Activated gamma-delta T cell treated with Interleukin-2 at 50 U/mL for 16 hours (primary cell): ENCODE measurements around the gene VPS33B.

ENCODE experiments used
- DNase-seq: peaks from one replicate; pipeline ENCODE4 v3.0.0-alpha.2; 2020

The VPS33B gene

DNA sequence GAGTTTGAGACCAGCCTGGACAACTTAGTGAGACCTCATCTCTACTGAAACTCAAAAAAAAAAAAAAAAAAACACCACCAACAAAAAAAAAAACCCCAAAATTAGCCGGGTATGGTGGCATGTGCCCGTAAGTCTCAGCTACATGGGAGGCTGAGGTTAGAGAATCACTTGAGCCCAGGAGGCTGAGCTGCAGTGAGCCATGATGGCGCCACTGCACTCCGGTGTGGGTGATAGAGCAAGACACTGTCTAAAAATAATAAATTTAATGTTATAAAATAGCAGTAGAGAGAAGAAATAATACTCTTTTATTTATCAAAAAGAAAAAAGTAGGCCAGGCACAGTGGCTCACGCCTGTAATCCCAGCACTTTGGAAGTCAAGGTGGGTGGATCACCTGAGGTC lies 50.3 kb downstream of the VPS33B start:
- DNase-seq, result no peak

DNA sequence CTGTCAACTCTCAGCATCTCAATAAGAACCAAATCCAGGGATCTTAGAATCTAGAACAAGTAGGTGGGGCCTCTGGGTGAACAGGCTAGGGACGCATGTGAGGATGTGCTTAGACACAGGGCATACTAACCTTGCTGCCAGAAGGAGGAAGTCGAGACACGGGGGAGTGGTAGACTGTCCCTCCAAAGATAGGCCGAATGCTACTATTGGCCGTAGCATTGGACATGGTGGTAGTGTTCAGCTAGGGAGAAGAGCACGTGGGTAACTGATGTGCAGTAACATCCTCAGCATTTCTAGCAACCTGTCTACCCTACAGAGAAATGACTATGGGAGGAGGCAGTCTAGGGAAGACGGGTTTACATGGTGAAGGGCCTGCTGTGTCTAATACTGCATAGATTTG lies 52.1 kb downstream of the VPS33B start:
- DNase-seq, result no peak

DNA sequence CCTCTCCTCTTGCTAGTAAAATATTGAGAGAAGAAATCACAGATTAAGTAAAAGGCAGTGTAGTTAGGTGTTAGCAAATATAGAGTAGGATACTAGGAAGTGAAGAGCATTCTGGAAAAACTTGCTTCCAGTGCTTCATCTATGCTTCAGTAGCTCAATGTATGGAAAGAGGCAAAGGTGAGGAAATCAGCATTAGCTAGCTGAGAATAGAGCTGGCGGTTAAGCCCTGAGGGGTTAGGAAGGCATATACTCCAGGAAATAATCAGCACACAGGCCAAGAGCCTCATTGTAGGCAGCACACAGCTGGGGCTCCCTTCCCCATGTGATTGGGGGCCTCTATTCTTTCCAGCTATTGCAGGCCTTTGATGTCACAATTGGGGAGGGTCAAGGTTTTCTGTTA lies 54.0 kb downstream of the VPS33B start:
- DNase-seq, result no peak

DNA sequence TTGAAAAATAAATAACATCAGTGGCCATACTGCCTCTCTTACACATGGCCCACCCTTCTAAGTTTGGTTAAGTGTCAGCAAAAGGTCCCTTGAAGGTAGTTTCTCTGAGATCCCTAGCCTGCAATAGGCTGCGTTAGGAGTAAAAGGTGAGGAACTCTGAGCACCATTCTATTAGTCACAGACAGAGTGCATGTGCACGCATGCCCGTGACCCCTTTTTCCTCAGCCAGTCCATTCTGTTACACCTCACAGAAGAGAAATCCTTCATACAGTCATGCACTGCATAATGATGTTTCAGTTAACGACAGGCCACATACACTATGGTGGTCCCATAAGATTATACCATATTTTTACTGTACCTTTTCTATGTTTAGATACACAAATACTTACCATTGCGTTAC lies 55.2 kb downstream of the VPS33B start:
- DNase-seq, result no peak

DNA sequence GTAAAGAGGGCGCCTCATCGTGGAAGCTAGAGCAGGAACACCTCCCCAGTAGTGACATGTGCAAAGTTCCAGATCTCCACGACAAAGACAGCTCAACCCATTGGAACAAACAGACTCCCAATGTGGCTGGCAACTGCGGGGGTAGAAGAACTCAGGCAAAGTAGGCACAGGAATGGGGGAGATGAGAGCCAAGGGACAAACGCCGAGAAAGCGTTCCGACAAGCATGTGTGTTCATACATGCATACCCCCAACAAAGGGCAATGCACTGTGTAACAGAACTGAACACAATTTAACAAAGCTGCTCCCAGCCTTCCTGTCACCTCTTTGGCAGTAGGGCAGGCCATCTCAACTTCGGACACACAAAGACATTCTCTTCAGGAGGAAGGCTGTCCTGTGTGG lies 56.1 kb downstream of the VPS33B start:
- DNase-seq, result no peak

DNA sequence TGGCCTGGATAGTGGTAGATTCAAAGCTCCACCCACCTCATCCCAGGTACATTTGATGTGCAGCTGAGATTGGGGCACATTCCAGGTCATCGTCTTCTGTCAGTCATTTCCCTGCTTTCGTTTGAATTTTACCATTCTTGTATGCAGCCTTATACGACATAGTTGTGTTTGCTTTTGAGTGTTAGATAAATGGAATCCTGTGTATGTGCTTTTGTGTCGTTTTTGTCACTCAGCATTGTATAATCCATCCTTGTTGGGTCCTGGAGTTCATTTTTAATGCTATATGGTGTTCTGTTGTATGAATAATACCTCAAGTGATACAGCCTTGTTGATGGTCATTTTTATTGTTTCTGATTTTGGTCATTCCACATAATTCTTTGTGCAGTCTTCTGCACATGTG lies 60.4 kb downstream of the VPS33B start:
- DNase-seq, result no peak

DNA sequence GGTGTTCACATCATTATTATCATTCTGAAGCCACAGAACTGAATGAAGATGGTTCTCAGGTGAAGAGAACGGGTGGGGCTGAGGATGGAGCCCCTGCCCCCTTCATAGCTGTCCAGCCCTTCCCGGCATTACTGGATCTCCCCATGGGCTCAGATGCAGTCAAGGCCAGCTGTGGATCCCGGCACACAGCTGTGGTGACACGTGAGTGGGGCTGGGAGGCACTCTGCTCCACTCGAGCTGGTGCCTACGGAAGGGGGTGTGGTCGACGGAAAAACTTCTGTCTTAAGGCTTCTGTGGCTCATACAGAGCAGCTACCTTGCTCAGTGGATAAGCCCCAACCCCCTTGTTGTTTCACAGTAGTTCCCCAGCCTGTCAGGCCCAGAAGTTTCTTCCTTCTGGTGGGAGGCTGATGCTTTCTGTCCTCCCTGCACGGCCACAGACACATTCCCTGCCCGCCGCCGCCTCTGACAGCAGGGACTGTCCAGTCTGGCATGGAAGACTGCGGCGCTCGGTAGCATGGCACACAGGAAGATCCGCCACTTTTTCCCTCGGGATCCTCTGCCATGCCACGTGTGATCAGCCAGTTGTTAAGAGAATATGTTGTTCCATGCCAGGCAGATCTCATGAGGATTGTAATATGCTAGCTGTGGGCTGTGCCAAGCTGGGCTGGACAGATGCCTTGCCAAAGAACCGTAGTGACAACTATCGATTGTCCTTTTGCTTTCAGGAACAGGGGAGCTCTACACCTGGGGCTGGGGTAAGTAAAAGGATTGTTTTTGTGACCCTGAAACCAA lies 61.9 kb downstream of the VPS33B start:
- DNase-seq, result no peak

DNA sequence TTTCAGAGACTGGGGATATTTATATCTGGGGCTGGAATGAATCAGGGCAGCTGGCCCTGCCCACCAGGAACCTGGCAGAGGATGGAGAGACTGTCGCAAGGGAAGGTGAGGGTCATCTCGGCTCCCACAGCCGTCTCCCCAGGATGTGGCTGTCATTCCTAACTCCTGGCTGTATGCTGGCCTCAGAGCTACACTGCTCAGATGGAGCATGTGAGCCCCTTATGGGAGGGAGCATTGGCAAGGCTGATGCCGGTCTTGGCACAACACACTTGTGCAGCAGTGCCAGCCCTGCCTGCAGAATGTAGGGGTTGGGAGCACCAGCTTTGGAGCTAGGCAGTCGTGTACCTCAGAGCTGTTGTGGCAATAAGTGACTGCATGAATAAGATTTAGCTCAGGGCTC lies 62.5 kb downstream of the VPS33B start:
- no peak for DNase-seq

DNA sequence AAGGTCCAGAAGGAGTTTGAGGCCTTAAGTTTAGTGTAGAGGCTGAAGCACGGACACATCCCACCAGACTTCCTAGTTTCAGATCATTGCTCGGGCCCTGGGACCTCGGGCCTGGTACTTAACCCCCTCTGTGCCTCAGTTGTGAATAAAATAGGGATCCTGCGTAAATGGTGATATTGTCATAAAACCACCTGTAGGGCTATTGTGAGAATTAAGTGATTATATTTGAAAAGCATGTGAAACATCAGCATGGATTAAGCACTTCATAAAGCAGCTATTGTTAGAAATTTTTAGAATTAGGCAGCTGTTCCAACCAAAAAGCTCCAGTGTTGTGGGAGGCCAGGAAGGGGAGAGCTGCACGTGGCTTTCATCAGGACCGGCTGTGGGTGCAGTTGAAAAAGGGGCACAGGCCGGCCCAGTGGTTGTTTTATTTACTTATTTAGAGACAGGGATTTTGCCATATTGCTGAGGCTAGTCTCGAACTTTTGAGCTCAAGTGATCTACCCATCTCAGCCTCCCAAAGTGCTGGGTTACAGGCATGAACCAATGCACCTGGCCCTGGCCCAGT lies 63.3 kb downstream of the VPS33B start:
- no peak for DNase-seq

DNA sequence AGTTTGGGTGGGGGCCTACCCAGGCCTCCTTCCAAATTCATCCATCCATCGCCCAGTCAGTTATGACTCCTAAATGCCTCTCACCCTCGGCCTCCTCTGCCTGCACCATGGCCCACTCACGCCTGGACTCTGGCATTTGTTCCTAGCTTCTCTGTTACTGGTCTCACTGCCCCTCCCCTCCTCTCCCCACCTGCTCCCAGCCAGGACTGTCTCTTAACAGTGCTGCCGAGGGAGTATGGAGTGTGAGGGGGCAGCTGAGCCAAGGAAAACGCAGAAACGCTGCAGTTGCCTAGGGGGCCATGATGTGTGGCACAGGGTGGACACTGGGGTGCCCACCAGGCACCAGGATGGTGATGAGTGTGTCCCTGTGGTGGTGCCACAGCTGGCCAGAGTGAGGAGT lies 64.6 kb downstream of the VPS33B start:
- DNase-seq, result no peak

DNA sequence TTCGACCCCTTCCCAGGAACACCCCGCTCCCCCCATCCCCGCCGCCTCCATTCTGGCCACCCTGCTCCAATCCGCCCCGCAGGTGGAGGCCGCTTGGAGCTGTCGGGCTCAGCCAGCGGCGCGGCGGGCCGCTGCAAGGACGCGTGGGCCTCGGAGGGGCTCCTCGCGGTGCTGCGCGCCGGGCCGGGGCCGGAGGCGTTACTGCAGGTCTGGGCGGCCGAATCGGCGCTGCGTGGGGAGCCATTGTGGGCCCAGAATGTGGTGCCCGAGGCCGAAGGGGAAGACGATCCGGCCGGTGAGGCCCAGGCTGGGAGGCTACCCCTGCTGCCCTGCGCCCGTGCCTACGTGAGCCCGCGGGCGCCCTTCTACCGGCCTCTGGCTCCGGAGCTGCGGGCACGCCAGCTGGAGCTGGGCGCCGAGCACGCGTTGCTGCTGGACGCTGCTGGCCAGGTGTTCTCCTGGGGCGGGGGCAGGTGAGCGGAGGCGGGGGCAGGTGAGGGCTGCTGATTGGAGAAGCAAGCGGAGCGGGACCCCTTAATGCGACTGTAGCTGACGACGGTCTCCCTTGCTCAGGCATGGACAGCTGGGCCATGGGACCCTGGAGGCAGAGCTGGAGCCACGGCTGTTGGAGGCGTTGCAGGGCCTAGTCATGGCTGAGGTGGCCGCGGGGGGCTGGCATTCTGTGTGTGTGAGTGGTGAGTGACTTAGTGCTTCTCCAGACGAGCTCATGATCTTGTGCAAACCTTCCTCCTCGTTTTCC lies 65.2 kb downstream of the VPS33B start:
- DNase-seq, result no peak

DNA sequence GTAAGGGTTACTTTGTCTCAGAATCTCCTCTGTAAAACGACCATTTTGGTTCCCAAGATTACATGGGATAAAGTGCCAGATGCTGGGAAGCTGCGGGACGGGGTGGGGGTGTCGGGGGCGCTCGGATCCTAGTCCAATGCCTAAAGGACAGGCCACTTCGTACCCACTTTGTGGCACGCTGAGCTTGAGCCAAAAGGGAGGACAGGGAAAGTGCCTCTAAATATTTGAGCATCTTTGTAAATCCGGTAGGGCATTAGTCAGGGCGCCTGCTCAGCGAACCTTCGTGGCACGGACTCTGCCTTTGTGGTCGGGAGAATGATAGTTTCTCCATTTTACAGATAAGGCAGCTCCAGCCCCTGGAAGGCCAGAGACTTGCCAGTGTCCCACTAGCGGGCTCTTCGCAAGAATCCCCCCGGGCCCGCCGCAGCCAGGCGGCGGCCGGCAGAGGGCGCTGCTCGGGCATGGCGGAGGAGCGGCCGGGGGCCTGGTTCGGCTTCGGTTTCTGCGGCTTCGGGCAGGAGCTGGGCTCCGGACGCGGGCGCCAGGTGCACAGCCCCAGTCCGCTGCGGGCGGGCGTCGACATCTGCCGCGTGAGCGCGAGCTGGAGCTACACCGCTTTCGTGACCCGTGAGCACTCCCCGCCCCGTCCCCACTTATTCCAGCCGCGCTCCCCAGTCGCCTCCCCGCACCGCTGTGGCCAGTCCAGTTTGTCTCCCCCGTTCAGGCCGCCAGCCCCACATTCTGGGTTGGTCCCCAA lies 65.9 kb downstream of the VPS33B start:
- peak; percentile 63 for DNase-seq

DNA sequence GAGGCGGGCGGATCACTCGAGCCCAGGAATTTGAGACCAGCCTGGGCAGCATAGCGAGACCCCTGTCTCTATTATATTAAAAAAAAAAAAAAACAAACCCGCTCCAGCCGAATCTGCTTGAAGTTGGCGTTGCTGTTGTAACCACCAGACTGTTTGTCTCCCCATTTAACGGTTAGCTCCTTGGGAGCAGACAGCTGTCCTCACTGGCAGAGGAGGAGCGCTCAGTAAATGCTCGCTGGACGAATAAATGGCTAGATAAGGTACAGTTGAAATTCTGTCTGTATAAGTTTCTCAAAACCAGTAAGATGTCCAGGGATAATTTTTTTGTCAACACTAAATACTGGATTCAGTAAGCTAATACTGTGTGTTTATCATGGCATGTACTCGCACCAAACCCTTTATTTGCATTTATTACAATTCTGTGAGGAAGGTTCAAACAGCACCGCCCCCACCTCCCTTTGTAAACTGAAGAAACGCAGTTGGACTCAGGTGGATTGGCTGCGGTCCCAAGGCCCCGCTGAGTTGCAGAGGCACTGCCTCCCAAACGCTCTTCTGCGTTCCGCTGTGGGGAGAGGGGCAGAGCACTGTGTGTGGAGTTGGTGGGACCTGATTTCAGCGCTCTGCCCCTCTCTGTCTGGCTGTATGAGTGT lies 66.6 kb downstream of the VPS33B start:
- no peak for DNase-seq

DNA sequence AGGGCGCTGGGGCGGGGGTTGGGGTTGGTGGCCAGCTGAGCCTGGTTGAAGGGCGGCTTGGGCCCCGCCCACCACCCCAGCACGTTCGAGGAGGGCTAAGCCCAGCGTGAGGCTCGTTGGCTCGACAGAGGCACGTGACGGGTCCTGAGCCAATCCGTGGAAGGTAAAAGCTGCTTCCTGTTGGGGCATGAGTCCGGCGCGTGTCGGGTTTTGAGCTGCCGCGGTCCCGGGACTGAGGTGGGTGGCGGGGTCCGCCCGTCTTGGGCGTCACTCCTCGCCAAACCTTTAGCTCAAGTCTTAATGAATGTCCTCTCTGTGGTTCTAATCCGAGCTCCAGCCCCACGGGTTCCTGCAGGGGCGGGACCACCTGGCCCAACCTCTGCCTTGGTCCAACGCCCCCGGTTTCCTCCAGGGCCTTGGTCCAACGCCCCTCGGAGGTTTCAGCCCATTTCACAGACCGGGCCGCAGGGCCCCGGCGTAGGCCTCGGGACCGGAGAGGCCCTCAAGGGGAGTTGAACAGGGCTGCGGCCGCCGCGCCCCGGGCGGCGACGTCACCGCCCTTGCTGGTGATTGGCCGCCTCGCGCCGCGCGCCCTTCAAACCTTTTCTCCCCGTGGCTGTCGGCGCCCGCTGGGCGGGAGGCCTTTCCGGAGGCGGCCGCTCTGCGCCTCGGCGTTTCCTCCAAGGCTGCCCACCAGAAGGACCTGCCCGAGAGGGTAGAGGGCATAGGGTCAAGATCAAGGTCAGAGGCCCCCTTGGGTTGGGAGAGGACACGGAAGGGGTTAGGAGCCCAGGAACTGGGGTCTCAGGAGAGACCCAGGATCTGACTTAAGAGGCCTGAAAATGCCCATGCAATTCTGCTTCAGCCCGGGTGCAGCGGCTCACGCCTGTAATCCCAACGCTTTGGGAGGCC lies 67.4 kb downstream of the VPS33B start, which contains the start of gene RCCD1:
TSS of gene RCCD1 (plus strand) at position 173 of the 912 bp plus-strand sequence. CDS start 1,851 bp downstream, outside the sequence.
- DNase-seq, result peak; percentile 83

DNA sequence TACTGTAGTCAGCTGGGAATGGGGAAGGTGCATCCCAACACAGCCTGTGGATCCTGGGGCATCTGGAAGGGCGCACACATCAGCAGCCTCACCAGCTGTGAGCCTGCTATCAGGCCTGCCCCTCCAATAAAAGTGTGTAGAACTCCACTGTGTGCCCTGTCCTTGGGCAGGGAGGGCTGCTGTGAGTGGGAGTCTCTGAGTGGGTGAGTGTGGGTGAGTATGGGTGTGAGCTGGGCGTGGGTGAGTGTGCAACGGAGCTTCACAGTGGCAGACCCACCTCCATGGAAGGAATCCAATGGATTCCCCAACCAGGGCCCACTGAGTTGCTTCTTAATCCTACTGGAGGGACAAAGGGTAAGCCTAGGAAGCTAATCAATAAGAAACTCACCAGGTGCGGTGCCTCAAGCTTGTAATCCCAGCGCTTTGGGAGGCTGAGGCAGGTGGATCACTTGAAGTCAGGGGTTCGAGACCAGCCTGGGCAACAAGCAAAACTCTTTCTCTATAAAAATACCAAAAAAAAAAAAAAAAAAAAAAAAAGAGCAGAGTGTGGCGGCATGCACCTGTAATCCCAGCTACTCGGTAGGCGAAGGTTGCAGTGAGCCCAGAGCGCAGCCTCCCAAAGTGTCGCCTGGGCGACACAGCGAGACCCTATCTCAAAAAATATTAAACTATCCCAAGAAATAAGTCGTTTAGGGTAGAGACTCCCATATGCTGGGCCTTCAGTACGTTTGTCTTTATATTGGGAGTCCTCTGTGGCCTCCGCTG lies 68.3 kb downstream of the VPS33B start:
- no peak for DNase-seq

DNA sequence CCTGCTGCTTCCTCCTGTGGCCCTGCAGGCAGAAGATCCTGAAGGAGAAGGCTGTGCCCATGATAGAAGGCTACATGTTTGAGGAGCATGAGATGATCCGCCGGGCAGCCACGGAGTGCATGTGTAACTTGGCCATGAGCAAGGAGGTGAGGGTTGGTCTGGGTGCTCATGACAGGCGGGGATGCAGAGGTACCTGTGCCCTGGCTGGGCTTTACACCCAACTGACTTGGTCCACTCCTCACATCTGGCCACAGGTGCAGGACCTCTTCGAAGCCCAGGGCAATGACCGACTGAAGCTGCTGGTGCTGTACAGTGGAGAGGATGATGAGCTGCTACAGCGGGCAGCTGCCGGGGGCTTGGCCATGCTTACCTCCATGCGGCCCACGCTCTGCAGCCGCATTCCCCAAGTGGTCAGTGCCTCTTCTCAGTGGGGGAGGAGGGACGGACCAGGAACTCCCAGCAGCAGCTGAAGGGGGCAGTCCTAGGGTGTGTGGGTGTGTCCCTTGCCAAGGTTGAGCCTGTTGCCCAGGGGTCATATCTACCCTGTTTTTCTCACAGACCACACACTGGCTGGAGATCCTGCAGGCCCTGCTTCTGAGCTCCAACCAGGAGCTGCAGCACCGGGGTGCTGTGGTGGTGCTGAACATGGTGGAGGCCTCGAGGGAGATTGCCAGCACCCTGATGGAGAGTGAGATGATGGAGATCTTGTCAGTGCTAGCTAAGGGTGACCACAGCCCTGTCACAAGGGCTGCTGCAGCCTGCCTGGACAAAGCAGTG lies 69.3 kb downstream of the VPS33B start:
- DNase-seq, result no peak

DNA sequence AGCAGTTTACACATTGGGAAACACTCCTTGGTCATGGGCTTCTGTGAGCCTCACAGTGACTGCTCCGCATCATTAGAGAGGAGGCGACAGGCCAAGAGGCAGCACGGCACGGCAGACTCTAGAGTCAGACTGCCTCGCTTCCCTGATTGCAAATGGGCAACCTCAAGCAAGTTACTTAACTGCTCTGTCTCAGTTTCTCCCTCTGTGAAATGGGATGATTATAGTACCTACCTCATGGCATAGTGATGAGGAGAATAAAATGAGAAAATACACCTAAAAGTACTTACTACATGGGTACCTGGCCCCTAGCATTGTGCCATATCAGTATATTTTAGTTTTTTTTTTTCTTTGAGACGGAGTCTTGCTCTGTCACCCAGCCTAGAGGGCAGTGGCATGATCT lies 71.7 kb downstream of the VPS33B start:
- no peak for DNase-seq

DNA sequence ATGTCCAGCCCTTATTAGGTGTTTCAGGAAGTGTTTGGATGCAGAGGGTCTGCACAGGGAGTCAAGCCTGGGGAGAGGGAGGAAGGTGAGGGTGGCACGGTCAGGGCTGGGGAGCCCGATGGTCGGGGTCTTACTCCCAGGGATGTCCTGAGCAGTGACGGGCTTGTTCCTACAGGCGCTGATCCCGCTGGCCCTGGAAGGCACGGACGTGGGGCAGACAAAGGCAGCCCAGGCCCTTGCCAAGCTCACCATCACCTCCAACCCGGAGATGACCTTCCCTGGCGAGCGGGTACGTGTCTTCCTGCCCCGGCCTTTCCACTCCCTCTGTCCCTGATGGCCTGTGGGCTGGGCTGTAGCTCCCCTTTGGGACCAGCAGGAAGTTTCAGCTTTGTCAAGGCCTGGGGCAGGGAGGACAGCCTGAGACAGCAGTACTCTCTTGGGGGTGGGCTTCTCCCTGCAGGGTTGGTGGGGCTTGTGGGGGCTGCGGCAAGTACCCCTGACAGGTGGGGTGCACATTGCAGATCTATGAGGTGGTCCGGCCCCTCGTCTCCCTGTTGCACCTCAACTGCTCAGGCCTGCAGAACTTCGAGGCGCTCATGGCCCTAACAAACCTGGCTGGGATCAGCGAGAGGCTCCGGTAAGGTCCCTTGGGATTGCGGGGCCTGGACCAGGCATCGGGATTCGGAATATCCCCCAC lies 72.3 kb downstream of the VPS33B start:
- DNase-seq, result no peak
